DOHH2 (cell line): ENCODE results near the gene CRYBG1.

Source experiments
- H3F3A ChIP-seq: fragments of 200-600 bp; sonication (generic), shearing (Covaris generic); 2 replicates; pipeline ENCODE4 v1.6.0; 2016; ENCODE audit warnings: antibody characterized with exemption, mild to moderate bottlenecking; ENCODE audit not compliant: control insufficient read depth, insufficient read depth
- H3K27ac ChIP-seq: fragments of 200-600 bp; sonication (generic); 2 replicates; pipeline ENCODE4 v1.5.1; 2014; ENCODE audit warnings: low read depth, mild to moderate bottlenecking, low read length, moderate library complexity
- H3K27me3 ChIP-seq: fragments of 200-600 bp; sonication (generic); 2 replicates; pipeline ENCODE4 v1.6.1; 2014; ENCODE audit warnings: mild to moderate bottlenecking, low read length, mixed read lengths; ENCODE audit not compliant: control insufficient read depth
- H3K36me3 ChIP-seq: fragments of 200-600 bp; sonication (generic); 2 replicates; pipeline ENCODE4 v1.6.1; 2014; ENCODE audit warnings: mild to moderate bottlenecking, low read length, moderate library complexity, mixed read lengths; ENCODE audit not compliant: control insufficient read depth
- H3K4me1 ChIP-seq: fragments of 200-600 bp; sonication (generic); 2 replicates; pipeline ENCODE4 v1.6.1; 2014; ENCODE audit warnings: mild to moderate bottlenecking, low read length, mixed read lengths; ENCODE audit not compliant: control insufficient read depth
- H3K4me2 ChIP-seq: fragments of 200-600 bp; sonication (generic); 2 replicates; pipeline ENCODE4 v1.6.0; 2014; ENCODE audit warnings: mild to moderate bottlenecking, low read length, moderate library complexity
- H3K4me3 ChIP-seq: fragments of 200-600 bp; sonication (generic); 2 replicates; pipeline ENCODE4 v1.5.1; 2014; ENCODE audit warnings: mild to moderate bottlenecking, low read length, mixed read lengths
- H3K79me2 ChIP-seq: fragments of 200-600 bp; sonication (generic); 2 replicates; pipeline ENCODE4 v1.6.1; 2014; ENCODE audit warnings: mild to moderate bottlenecking, low read length, mixed read lengths; ENCODE audit not compliant: control insufficient read depth
- H3K9me2 ChIP-seq: fragments of 200-600 bp; sonication (generic); replicated peaks from 2 replicates; pipeline ENCODE4 v1.6.1; 2014; ENCODE audit warnings: mild to moderate bottlenecking, low read length, mixed read lengths; ENCODE audit not compliant: control insufficient read depth
- H3K9me3 ChIP-seq: fragments of 200-600 bp; sonication (generic); 2 replicates; pipeline ENCODE4 v1.6.1; 2014; ENCODE audit warnings: antibody characterized with exemption, low read length, mixed read lengths; ENCODE audit not compliant: control insufficient read depth, insufficient read depth
- H4K20me1 ChIP-seq: fragments of 200-600 bp; sonication (generic); 2 replicates; pipeline ENCODE4 v1.6.0; 2014; ENCODE audit warnings: low read depth, mild to moderate bottlenecking, antibody characterized with exemption, low read length, moderate library complexity; ENCODE audit not compliant: control insufficient read depth, insufficient read depth
- CTCF ChIP-seq: fragments of 200-600 bp; sonication (generic); IDR thresholded peaks from one replicate; pipeline ENCODE4 v1.5.1; 2014; ENCODE audit warnings: antibody characterized with exemption, mild to moderate bottlenecking, low read depth, low read length; ENCODE audit not compliant: poor library complexity, severe bottlenecking
- EZH2phosphoT487 ChIP-seq: fragments of 200-600 bp; sonication (generic); IDR thresholded peaks from 2 replicates; pipeline ENCODE4 v1.6.1; 2017; ENCODE audit warnings: borderline replicate concordance, mild to moderate bottlenecking, antibody characterized with exemption, low read length, moderate library complexity, mixed read lengths

CRYBG1 gene

GRCh38 chr6:106422534-106422933, 62.0 kb downstream of the CRYBG1 start:
- H3K9me2 ChIP-seq: no peaks in the 10 kb centered on the region
- no peak overlapping the region for H3K27ac ChIP-seq
- no peaks in the 10 kb centered on the region for H3K79me2 ChIP-seq
- no peaks in the 10 kb centered on the region for H3K36me3 ChIP-seq
- H3K4me2 ChIP-seq: no peak overlapping the region
- peaks cover 4% of the 10 kb centered on the region for H3K27me3 ChIP-seq
- TF ChIP-seq EZH2phosphoT487 (no peak), CTCF (no peak)
- no peaks in the 10 kb centered on the region for H4K20me1 ChIP-seq
- H3F3A ChIP-seq: no peaks in the 10 kb centered on the region
- H3K4me3 ChIP-seq: no peak overlapping the region
- no peaks in the 10 kb centered on the region; the same call in 1 of the 2 replicates for H3K9me3 ChIP-seq
- H3K4me1 ChIP-seq: no peaks in the 10 kb centered on the region

- TF ChIP-seq CTCF (no peak), EZH2phosphoT487 (no peak)
- no peak overlapping the region for H3K27ac ChIP-seq
- no peaks in the 10 kb centered on the region for H3K9me3 ChIP-seq
- no peak overlapping the region for H3K4me2 ChIP-seq
- no peaks in the 10 kb centered on the region for H3K4me1 ChIP-seq
- no peaks in the 10 kb centered on the region for H3K79me2 ChIP-seq
- H3K27me3 ChIP-seq: peaks cover 7% of the 10 kb centered on the region
- no peaks in the 10 kb centered on the region for H3F3A ChIP-seq
- H4K20me1 ChIP-seq: no peaks in the 10 kb centered on the region
- H3K4me3 ChIP-seq: no peak overlapping the region
- H3K36me3 ChIP-seq: no peaks in the 10 kb centered on the region
- H3K9me2 ChIP-seq: no peaks in the 10 kb centered on the region
Observed at GRCh38 chr6:106425382-106425781, 64.9 kb downstream of the CRYBG1 start.

- TF ChIP-seq CTCF (no peak), EZH2phosphoT487 (no peak)
- no peak overlapping the region for H3K4me3 ChIP-seq
Observed at GRCh38 chr6:106426250-106426970, 65.9 kb downstream of the CRYBG1 start.

More at GRCh38 chr6:106426250-106426970, 65.9 kb downstream of the CRYBG1 start:
- H3K4me1 ChIP-seq: no peaks in the 10 kb centered on the region
- no peak overlapping the region for H3K4me2 ChIP-seq
- H4K20me1 ChIP-seq: no peaks in the 10 kb centered on the region
- no peaks in the 10 kb centered on the region for H3K9me3 ChIP-seq
- H3K27ac ChIP-seq: no peak overlapping the region
- no peaks in the 10 kb centered on the region for H3K36me3 ChIP-seq
- H3K79me2 ChIP-seq: no peaks in the 10 kb centered on the region
- no peaks in the 10 kb centered on the region for H3F3A ChIP-seq
- H3K9me2 ChIP-seq: no peaks in the 10 kb centered on the region
- peaks cover 4% of the 10 kb centered on the region; the same call in 1 of the 2 replicates for H3K27me3 ChIP-seq
